Breast epithelium (tissue), 3 donors: ENCODE results near the gene ROMO1.

Experiments
- CTCF ChIP-seq, 3 donors: fragments of 450-650 bp; IDR thresholded peaks; one replicate each; pipeline ENCODE4 v1.5.1; 2016 to 2017; ENCODE audit warnings: antibody characterized with exemption in 3 of 3, mild to moderate bottlenecking in 3 of 3, moderate library complexity in 3 of 3
- POLR2A ChIP-seq: fragments of 450-650 bp; IDR thresholded peaks from one replicate; pipeline ENCODE4 v1.6.1; 2016; ENCODE audit warnings: antibody characterized with exemption, mild to moderate bottlenecking, moderate library complexity

GRCh38 chr20:35743693-35744491 is 44.7 kb downstream of the ROMO1 start:
- TF ChIP-seq CTCF (IDR thresholded peaks at IDR 0.05), result no peak
- TF ChIP-seq POLR2A, result no peak
